GM19328 (cell line): ENCODE results near the gene C1R.
"Not testable (repeated sequence)": the region's sequence is repeated elsewhere in the genome, so short reads cannot be mapped to it uniquely, and the experiment has no call there.

Source experiments
- ATAC-seq: cut with Tn5 transposase; IDR thresholded peaks from one replicate; pipeline ENCODE4 v1.9.1; 2021; ENCODE audit warnings: mild to moderate bottlenecking, moderate library complexity; ENCODE audit not compliant: unreplicated experiment

The C1R gene

GRCh38 chr12:7039403-7039802 lies 52.8 kb downstream of the C1R start:
- no peak for ATAC-seq

GRCh38 chr12:7038591-7038990 lies 53.7 kb downstream of the C1R start:
- no peak for ATAC-seq

DNA sequence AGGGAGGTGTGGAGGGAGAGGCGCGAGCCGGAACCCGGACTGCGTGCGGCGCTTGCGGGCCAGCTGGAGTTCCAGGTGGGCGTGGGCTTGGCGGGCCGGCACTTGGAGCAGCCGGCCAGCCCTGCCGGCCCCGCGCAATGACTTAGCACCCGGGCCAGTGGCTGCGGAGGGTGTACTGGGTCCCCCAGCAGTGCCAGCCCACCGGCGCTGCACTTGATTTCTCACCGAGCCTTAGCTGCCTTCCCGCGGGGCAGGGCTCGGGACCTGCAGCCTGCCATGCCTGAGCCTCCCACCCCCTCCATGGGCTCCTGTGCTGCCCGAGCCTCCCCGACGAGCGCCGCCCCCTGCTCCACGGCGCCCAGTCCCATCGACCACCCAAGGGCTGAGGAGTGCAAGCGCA lies 54.8 kb downstream of the C1R start:
- not testable (repeated sequence) for ATAC-seq

DNA sequence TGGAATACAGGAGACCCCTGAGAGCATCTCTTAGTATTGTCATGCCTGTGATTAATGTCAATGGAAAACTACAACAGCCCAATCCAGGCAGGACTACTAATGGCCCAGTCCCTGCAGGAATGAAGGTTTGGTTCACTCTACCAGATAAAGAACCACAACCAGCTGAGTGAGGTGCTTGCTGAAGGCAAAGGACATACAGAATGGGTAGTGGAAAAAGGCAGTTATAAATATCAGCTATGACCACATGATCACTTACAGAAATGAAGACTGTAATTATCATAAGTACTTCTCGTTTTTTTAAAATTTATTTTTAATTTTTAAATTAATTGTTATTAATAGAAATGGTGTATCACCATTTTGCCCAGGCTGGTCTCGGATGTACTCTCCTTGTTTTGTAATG lies 56.8 kb downstream of the C1R start:
- ATAC-seq = no peak

- no peak for ATAC-seq
Observed at GRCh38 chr12:7034464-7034863, 57.8 kb downstream of the C1R start.

- no peak for ATAC-seq
Observed at GRCh38 chr12:7032990-7033389, 59.3 kb downstream of the C1R start.

DNA sequence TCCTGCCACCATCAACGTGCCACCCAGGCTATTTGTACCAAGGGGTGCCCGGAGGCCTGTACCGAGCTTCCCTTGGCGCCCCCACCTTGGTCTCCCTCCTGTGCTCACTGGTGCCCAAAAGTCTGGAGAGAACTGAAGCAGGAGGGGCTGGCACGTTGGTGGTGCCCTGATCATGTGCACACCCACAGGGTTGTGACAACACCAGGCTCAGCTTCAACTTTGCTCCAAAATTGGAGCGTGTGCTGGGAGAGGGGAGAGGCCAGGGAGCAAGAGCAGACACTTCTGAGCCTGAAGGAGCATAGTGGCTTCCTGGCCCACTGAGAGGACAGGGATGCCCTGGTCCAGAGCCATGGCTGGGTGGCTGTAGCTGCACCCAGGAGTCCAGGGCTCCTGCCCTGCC lies 60.9 kb downstream of the C1R start:
- no peak for ATAC-seq
